ENCODE results near the gene TAMALIN.

DNA sequence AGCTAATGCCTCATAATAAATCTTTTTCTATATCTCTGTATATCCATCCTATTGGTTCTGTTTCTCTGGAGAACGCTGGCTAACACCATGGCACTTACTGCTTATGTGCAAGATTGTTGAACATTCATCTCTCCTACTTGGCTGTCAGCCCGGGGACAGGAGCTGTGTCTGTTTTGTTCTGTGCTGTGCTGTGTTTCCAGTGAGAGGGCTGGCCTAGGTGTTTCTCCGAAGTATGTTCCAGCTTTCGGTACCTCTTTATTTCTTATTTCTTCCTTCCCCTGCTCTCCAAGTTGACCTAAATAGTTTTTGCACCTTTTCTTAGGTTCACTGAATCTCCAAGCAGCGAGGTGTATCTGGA is 25.7 kb downstream of the TAMALIN start:
- TF ChIP-seq POLR2A (IDR thresholded peaks at IDR 0.05), result no peak
- TF ChIP-seq CTCF (IDR thresholded peaks at IDR 0.05), result no peak

Data from esophagus squamous epithelium (tissue), 4 donors.